Activated CD4-positive, CD25-positive, alpha-beta regulatory T cell treated with anti-CD3 and anti-CD28 coated beads, Interleukin-2, amount 50 U/mL, for 24 hours (primary cell): ENCODE results near the gene POLR3B.

Experiments
- ATAC-seq, 2 donors: fragments of 150-1000 bp; cut with Tn5 transposase; one replicate each; pipeline ENCODE4 v1.10.0; 2021; ENCODE audit warnings: mild to moderate bottlenecking in 1 of 2, moderate library complexity in 1 of 2

POLR3B gene

DNA sequence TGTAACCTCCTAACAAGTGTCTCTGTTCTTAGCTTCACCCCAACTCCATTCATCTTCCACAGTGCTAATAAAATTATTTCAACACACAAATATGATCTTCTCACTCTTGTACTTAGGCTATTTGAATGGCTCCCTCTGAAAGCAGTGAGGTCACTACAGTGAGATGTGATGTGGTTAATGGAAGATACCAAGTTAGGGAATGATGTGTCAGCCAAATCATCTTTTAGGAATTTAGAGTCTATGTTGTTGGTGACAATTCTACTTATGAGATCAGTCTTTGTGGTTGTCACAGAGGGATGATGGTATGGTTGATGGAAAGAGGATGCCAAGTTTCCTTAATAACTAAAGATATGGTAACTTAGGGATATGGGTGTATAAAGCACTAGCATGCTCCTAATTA, 57.6 kb downstream of the POLR3B start:
- no peak for ATAC-seq

DNA sequence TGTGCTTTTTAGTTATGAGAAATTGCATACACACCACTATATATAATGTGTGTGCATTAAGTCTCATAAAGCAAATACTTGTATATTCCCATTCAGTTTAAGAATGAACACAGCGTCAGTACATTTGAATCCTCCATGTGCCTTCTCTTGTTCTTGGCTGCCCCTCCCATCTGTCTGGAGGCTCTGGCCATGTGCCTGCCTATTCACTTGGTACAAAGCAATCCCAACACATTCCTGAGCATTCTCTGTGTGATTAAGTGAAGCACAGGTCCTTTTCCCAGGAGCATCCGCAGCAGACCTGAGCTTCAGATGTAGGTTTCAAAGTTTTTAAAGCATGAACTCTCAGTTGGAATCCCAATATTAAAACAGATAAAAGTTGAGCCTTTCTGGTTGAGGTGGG, 58.7 kb downstream of the POLR3B start:
- ATAC-seq: no peak

DNA sequence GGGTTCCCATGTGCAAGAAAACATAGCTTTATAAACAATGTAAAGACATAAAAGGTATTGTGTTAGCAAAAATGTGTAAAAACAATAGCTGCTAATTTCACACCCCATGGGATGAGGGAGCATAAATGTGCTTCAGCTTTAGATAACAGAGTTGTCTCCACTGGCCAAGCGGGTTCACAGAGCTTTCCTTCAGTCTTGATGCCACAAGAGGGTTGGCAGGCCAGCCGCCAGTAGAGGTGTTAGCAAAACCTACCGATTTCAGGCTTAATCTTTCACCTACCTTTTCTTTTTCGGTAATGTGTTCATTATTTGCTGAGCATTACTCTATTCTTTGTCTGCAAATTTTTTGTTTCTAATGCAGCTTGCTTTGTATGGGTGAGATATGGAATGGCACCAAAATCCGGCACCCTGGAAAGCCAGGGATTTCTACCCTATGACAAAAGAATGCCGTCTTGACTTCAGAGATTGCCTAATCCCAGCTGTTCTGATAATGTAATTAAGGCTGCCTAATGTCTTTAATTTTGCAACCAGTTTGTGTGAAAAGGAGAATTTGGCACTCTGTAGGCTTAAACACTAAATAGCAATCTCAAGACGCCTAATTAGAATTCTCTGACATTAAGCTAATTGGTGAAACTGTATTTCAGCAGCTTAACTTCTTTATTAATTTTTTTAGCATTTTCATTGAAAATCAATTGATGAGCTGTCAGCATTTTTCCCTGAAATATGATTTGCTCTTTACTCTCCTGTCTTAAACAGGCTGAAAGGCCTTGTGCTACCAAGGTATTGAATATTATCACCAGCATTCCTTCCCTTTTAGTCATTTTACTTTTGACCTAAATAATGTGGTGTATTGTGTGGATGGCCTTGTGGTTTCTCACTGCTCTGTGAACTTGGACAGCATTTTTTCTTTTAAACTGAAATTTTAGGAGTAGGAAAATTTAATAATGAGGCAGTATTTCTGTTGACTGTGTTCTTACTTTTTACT, 60.7 kb downstream of the POLR3B start:
- no peak for ATAC-seq

DNA sequence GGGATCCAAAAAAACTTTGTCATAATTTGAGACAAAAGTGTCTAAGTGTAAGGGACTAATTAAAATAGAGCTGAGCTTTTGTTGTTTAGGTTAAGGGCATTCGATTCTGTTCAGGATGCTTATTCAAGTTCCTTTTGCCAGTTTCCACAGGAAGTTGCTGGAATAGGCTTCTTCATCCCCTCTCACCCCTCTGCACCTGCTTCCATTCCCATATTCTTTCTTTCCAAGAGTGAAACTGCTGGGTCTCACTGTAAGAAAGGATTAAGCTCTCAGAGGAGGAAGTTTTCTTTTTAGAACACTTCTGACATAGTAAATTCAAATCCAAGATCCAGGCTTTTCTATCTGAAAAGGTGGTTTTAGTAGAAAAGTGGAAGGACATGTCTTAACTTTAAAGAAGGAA, 61.4 kb downstream of the POLR3B start:
- ATAC-seq: no peak

DNA sequence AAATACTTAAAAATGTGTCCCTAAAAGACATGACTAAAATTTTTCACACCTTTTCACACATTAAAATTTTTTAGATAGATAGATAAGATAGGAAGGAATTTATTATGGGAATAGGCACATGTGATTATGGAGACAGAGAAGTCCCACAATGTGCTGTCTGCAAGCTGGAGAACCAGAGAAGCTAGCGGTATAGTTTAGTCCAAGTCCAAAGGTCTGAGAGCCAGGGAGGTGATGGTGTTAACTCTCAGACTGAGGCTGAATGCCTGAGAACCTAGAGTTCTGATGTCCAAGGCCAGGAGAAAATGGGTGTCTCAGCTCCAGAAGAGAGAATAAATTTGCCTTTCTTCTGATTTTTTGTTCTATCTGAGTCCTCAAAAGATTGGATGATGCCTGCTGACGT, 65.7 kb downstream of the POLR3B start:
- no peak for ATAC-seq

DNA sequence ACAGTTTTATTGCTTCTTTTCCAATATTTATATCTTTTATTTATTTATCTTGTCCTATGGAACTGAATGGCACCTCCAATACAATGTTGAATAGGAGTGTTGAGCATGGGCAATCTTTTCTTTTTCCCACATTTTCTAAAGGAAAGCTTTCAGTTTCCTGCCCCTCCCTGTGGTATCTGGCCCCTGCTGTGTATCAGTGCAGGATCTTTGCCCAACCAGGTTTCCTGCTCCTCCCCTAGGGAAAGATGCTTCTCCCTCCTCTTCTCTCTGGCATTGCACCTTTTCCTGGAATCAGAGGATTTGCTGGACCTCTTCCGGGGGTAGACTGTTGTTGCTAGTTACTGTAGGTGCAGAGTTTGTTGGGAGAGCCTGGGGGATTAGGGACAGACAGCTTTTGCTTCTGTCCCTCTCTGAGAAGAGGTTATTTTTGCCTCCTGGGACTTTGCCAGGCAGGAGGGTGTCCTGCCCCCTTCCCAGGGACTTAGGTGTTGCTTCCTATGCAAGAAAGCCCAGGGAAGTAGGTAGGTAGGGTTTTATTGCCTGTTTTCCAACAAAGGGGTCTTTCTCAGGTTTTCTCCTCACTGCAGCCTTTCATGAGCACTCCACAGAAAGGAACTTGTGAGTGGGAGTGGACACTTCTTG, 67.6 kb downstream of the POLR3B start:
- no peak for ATAC-seq

DNA sequence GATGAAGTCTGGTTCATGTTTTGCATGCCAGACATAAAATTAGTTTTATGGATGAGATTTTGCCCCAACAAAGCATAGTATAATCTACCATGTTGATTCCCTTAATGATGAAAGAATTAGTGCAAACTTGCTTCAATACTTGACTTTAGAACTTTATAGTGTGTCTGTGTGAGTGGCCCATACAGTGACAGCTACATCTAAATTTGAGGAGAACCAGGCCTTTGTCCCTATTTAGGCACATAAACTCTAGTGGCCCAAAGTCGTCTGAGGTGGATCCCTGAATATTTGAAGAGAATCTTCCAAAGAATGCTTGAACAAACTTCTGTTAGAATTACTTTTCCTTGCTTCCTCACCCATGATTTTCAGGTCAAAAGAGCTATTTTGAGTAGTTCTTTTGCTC, 70.4 kb downstream of the POLR3B start:
- no peak for ATAC-seq

DNA sequence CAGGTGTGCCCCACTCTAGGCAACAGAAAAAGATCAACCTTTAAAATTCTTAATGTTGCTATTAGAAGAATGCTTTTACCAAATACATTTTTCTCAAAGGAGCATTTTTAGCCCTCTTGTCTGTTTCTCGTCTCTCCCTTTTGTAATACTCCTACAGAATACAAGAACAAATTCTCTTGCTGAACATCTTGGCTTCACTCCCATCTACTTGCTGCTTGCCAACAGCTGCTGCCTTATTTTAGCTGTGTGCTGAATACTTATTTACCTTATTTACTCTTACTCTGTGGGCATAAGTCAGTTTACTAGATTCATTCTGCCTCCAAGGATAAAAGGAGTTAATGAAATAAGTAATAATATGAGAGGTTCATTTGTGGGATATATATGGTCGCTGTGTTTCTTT, 70.8 kb downstream of the POLR3B start:
- no peak for ATAC-seq

DNA sequence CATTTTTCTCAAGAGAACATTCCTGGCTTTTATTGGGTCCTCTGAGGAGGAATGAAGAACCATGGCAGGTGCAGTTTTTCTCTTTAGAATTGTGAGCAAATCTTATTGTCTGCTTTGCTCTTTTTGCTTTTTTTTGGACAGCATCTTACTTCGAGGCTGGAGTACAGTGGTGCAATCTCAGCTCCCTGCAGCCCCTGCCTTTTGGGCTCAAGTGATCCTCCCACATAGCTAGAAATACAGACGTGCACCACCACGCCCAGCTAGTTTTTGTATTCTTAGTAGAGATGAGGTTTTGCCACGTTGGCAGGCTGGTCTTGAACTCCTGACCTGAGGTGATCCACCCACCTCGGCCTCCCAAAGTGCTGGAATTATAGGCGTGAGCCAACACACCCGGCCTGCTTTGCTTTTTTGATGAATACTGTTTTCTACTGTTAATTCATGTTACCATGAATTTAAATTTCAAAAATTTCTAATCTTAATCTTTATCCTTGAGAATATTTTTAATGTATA, 71.5 kb downstream of the POLR3B start:
- no peak for ATAC-seq

DNA sequence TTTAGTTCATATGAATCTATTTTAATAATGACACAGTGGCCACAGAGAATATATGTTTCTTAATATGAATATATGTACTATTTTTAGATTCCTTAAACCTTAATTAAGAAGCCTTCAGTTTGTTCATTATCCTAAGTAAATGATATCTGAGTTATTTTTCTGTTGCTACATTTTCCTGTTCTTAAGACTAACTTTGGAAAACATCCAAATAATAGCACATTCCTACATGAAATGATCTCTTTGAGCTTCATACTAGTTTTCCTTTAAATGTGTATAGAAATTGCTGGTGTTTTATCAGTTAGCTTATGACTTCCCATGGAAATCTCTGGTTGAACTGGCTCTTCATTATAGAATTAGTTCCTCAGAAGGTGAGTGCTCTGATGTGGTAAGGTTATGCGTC, 72.1 kb downstream of the POLR3B start:
- no peak for ATAC-seq

DNA sequence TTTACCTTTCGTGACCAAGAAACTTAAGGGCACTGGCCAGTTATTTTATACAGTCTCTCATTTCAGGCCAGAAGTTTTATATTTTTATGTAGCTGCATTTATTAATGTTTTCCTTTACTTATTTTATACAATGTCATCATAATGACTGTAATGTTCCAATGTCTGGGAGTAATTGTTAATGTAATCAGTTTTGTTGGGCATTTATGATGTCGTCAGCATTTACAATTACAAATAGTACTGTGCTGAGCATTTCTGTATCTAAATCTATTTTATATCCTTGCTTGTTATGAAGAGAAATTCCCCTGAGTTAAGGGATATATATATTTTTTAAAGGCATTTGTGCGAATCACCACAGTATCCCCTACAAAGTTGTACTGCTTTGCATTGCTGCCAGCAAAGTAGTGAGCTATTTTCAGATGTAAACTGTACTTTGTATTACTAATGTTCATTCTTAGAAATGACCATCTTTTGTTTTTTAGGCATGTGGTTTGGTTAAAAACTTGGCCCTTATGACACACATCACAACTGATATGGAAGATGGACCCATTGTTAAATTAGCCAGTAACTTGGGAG, 74.4 kb downstream of the POLR3B start:
- no peak for ATAC-seq

DNA sequence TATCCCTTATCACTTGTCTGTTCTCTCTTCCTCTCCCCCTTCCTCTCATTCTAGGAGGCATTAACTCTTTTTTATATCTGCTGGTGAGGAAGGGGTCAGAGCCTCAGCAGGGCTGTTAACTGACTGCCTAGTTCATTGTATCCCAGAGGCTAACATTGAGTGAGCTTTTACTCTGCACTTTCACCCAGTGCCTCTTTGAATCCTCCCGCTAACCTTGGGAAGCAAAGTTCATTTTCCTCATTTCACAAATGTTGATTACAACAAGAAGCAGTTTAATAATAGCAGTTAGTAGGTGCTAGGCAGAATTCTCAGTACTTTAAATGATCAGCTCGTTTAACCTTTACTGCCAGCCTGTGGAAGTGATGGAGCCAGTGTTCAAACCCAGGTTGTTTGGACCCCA, 75.5 kb downstream of the POLR3B start:
- ATAC-seq: no peak

DNA sequence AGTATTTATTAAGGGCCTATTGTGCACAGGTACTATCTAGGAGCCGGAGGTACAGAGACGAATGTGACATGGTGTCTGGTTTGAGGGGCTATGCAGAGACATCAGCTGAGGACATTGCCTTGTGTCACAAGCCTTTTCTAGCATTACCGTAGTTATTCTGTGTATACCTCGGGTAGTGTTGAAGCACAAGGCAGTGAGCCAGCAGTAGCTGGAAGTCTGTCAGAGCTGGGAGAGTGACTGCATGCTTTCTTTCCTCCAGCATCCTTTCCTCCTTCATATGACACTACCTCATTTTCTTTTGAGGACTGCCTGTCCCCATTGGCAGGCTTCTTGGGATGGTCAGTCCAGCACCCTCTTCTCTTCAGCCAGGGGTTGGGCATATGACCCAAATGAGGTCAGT, 77.0 kb downstream of the POLR3B start:
- ATAC-seq: no peak

DNA sequence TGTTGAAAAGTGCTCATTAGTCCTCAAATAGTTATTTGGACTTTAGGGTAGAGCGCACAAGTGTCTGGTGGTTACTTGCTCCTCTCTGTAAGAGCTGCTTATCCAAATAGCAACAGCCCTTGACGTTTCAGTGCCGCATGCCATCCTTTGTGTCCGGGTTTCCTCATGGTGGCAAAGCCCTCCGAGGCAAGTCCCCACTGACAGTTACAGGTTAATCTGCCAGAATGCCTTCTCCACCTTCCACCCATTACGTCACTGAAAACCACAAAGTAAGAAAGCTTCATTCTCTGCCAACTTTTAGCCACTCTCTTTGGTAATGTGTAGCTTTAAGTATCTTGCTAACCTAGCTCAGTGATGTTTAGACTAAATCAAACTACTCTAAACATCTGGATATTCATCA, 78.6 kb downstream of the POLR3B start:
- no peak for ATAC-seq

DNA sequence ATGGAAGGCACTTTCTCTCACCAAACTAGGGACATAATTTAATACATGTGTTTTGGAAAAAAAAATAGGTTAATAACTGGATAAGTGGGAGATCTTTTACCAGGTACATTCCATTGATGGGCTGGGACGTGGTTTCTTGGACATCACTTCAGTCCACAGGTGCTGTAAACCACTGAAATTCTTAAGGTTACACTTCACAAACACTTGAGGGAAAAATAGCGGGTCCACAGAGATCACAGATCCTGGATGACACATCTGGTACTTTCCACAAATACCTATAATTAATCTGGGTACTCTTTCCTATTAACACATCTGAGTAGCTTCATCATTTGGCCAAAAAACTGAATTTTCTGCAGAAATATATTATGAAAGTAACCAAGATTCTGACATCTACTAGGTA, 85.0 kb downstream of the POLR3B start:
- ATAC-seq: no peak

DNA sequence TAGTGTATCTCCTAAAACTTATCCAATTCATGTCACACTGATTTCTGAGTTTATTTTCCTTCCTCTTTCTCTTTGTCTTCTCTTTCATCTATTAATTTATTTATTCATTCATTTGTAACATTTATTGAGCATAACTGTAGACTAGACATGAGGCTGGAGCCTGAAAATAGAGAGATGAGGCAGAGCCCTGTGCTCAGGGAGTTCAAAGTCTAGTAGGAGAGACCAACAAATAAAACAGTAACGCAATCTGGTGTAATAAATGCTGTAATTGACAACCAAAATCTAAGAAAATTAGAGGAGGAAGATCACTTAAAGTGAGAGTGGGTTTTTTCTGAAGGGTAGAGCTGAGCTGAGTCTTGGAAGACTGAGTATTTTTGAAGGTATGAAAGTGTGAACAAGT, 87.5 kb downstream of the POLR3B start:
- no peak for ATAC-seq

DNA sequence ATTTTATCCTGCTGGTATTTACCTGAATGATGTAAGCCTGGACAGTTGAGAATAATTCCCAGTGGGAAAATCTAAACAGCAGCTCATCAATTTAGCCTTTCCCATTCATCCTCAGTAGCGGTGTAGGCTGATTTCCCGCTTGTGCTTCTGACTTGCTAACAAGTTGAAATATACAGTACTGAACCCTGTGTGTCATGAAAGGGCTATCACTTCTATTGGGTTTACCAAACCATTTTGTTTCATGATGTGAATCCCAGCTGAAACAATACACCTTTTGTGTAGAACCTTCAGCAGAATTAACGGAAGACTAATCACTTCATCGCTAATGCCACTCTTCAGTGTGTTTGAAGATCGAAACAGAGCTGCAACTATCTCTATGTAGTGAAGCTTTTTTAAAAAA, 88.4 kb downstream of the POLR3B start:
- no peak for ATAC-seq

DNA sequence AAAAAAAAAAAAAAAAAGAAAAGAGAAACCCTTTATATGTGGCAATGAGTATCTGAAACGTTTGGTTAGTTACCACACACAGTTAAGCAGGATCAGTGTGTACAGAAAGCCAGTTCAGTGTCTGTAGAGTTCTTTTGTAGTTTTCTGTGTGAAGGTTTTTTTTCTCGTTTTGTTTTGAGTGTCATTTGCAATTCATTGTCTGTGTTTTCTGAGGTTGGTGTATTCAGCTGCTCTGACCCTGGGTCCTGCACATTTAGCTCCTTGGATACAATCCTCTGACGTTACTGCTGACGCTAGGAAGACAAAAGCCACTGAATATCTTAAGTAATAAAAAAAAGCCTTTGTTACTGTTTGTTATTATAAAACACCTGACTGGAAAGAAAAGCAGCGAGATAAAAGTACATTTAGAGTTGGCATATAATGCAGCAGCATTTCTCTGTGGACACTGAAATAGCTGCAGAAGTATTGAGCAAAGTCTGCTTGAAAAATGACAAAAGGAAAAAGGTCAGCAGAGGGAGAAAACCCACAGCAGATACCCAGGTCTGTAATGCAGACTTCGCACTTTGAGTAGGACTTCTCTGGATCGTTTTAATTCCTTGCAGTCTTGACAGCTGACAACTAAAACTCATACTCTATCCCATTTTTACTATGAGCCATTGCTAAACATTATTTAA, 89.0 kb downstream of the POLR3B start:
- no peak for ATAC-seq

DNA sequence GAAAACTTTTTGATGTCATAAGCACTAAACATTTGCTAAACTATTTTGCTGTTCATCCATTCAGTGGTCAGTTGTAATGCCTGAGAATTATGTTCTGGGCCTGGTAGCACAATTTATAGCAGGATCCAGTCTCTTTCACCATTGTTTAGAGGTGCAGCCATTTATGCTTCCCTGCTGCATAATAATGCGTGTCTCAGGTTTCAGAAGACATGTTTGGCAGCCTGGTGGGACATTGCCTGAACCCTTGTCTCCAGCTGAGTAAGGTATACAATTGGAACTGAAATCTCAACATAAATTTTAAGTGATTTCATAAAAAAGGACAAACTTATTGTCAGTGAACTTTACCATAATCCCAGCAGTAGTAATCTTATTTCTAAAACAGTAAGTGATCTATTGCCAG, 94.8 kb downstream of the POLR3B start:
- no peak for ATAC-seq

DNA sequence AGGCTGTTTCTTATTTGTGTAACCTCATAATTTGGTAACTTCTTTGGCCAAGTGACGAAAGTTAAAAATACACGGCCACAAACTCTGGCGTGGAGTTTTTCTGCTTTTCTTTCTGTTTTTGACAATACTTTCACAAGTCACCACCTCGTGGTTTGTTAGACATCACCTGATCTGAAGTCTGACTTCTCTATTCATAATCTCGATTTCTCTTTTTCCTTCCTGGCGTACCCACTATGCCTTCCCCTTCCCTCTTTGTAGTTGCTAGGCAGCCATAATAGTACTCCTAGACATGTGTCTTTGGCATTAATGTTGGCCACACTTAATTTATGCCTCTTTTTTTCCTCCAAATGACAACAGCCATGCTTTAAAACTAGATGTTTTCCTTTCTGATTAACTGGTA, 97.6 kb downstream of the POLR3B start:
- ATAC-seq: no peak

DNA sequence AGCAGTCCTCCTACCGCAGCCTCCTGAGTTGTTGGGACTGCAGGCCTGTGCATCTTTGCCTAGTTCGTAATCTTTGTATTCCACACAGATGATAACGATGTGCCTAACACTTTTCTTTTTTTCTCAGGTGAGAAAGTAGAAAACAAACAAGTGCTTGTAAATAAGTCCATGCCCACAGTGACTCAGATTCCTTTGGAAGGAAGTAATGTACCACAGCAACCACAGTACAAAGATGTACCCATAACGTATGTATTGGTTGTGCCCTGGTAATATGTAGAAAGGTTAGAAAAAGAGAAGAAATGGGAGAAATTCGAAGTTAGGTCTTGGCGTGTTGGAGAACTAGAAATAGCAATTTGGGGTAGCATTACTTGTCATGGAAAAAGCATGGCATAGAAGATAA, 101.6 kb downstream of the POLR3B start:
- no peak for ATAC-seq

DNA sequence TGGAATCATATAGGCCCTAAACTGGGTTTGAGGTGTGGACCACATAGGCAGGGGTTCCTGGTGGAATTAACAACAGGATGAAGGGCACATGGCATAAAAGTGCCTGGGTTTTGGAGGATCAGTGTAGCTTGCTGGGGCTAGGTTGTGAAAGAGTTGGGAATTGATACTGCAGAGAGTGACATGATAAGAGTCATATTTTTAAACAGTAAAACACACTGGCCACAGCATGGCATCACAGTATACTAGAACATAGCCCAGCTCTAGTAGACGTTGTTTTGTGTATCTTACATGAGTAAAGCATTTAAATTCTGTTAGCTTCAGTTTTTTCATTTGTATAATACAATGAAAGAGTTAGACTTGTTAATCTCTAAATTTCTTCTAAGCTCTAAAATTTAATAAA, 102.0 kb downstream of the POLR3B start:
- no peak for ATAC-seq

DNA sequence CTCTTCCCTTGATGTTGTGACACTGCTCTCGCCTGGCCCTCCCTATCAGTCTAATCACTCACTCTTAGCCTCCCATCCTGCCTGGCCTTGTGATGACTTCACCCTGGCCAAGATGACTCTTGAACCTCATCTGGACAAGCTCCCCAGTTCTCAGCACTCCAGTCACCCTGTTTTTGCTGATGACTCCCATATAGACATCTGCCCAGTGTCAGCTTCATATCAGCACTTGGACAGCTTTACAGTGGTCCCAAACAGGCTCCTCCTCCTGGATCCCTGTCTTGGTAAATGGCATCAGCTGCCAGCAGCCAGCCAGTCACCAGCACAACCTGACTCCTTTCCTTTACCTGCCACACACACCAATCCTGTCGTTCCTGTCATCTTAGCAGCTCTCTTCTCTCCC, 104.2 kb downstream of the POLR3B start:
- ATAC-seq: no peak
